Stimulated activated naive CD8-positive, alpha-beta T cell treated with anti-CD3 and anti-CD28 coated beads, Interleukin-15, Interleukin-2, amounts not matched to agents 100 ng/mL and 50 ng/mL, for 24 hours (primary cell): ENCODE measurements around the gene MRPL54.

Experiments used
- H3K27ac Mint-ChIP-seq: one replicate; pipeline ENCODE4 v1.8.0; 2021; ENCODE audit warnings: mild to moderate bottlenecking, mixed read lengths
- H3K27me3 Mint-ChIP-seq: one replicate; pipeline ENCODE4 v1.8.0; 2021; ENCODE audit warnings: mixed read lengths
- H3K36me3 Mint-ChIP-seq: one replicate; pipeline ENCODE4 v1.8.0; 2021; ENCODE audit warnings: low read depth, mixed read lengths
- H3K4me1 Mint-ChIP-seq: one replicate; pipeline ENCODE4 v1.8.0; 2021; ENCODE audit warnings: low read depth, mixed read lengths
- H3K4me3 Mint-ChIP-seq: one replicate; pipeline ENCODE4 v1.8.0; 2021; ENCODE audit warnings: mild to moderate bottlenecking, mixed read lengths
- H3K9me3 Mint-ChIP-seq: one replicate; pipeline ENCODE4 v1.8.0; 2021; ENCODE audit warnings: mixed read lengths

The MRPL54 gene

GRCh38 chr19:3762501-3763459 is at the start of gene MRPL54:
TSS of gene MRPL54 (plus strand) at chr19:3762682. CDS start at chr19:3762701, 19 bp downstream.
- peak within 1 kb of the TSS; percentile 96 for H3K4me3 Mint-ChIP-seq
- peaks cover 21% of the 10 kb centered on the region for H3K36me3 Mint-ChIP-seq
- peaks cover 3% of the 10 kb centered on the region for H3K27me3 Mint-ChIP-seq
- no peaks in the 10 kb centered on the region for H3K9me3 Mint-ChIP-seq
- H3K4me1 Mint-ChIP-seq = peaks cover 47% of the 10 kb centered on the region
- H3K27ac Mint-ChIP-seq = peak within 1 kb of the TSS; percentile 99

GRCh38 chr19:3716147-3716668 is 46.3 kb upstream of the MRPL54 start:
- Mint-ChIP-seq H3K4me3 (no peak overlapping the region), H3K9me3 (no peaks in the 10 kb centered on the region), H3K36me3 (no peaks in the 10 kb centered on the region), H3K27me3 (peaks cover 3% of the 10 kb centered on the region), H3K4me1 (peaks cover 5% of the 10 kb centered on the region), H3K27ac (no peak overlapping the region)

DNA sequence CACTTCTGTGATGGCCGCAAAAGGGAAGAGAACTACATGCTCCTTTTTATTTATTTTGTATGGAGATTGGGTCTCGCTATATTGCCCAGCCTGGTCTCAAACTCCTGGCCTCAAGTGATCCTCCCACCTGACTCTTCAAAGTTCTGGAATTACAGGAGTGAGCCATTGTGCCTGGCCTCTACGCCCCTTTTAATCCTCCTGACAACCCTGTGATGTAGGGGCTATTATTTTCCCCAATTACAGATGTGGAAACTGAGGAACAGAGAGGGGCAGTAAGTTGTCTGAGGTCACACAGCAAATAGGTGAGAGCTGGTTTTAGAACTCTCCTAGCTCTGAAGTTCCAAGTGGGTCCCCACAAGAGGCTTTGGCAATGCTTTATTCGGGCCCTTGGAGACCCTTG is 42.6 kb upstream of the MRPL54 start:
- Mint-ChIP-seq H3K27me3 (peaks cover 8% of the 10 kb centered on the region), H3K36me3 (no peaks in the 10 kb centered on the region), H3K4me1 (peaks cover 10% of the 10 kb centered on the region), H3K9me3 (no peaks in the 10 kb centered on the region), H3K27ac (no peak overlapping the region), H3K4me3 (no peak overlapping the region)

- Mint-ChIP-seq H3K4me1 (peaks cover 10% of the 10 kb centered on the region), H3K4me3 (no peak overlapping the region), H3K9me3 (no peaks in the 10 kb centered on the region), H3K27ac (no peak overlapping the region), H3K27me3 (peaks cover 8% of the 10 kb centered on the region), H3K36me3 (no peaks in the 10 kb centered on the region)
Observed at GRCh38 chr19:3720349-3720917, 42.0 kb upstream of the MRPL54 start.

GRCh38 chr19:3721131-3721886 is 41.2 kb upstream of the MRPL54 start:
- no peaks in the 10 kb centered on the region for H3K9me3 Mint-ChIP-seq
- H3K27ac Mint-ChIP-seq = no peak overlapping the region
- peaks cover 8% of the 10 kb centered on the region for H3K27me3 Mint-ChIP-seq

GRCh38 chr19:3721887-3722442 is 40.5 kb upstream of the MRPL54 start:
- Mint-ChIP-seq H3K36me3 (no peaks in the 10 kb centered on the region), H3K27ac (no peak overlapping the region), H3K4me1 (peaks cover 10% of the 10 kb centered on the region), H3K4me3 (peak overlapping the region; percentile 52), H3K9me3 (no peaks in the 10 kb centered on the region), H3K27me3 (peaks cover 8% of the 10 kb centered on the region)

More at GRCh38 chr19:3721131-3721886, 41.2 kb upstream of the MRPL54 start:
- Mint-ChIP-seq H3K4me3 (peak overlapping the region; percentile 45), H3K4me1 (peaks cover 10% of the 10 kb centered on the region), H3K36me3 (no peaks in the 10 kb centered on the region)

GRCh38 chr19:3722443-3723109 is 39.9 kb upstream of the MRPL54 start:
- H3K27ac Mint-ChIP-seq = no peak overlapping the region
- no peaks in the 10 kb centered on the region for H3K9me3 Mint-ChIP-seq
- H3K4me3 Mint-ChIP-seq = no peak overlapping the region
- peaks cover 10% of the 10 kb centered on the region for H3K4me1 Mint-ChIP-seq
- H3K27me3 Mint-ChIP-seq = peaks cover 8% of the 10 kb centered on the region
- H3K36me3 Mint-ChIP-seq = no peaks in the 10 kb centered on the region

- Mint-ChIP-seq H3K4me3 (no peak overlapping the region), H3K27ac (no peak overlapping the region), H3K4me1 (peaks cover 10% of the 10 kb centered on the region)
Observed at GRCh38 chr19:3723110-3723488, 39.4 kb upstream of the MRPL54 start.

DNA sequence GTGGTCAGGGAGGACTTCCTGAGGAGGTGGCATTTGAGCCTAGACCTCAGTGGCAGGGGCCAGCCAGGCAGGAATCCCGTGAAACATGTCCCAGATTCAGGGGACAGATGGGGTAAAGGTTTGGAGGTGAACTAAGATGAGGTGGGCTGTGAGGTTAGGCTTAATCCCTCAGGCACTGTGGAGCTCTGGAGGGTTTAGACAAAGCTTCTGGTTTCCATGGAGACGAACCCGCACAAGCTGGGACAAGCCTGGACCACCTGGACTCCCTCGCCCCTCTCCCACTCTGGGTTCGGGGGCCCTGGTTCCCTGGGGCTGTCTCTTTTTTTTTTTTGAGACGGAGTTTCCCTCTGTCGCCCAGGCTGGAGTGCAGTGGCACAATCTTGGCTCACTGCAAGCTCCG is 38.6 kb upstream of the MRPL54 start:
- no peak overlapping the region for H3K27ac Mint-ChIP-seq
- H3K27me3 Mint-ChIP-seq = peaks cover 8% of the 10 kb centered on the region
- H3K36me3 Mint-ChIP-seq = no peaks in the 10 kb centered on the region
- H3K9me3 Mint-ChIP-seq = no peaks in the 10 kb centered on the region
- peaks cover 10% of the 10 kb centered on the region for H3K4me1 Mint-ChIP-seq
- no peak overlapping the region for H3K4me3 Mint-ChIP-seq

More at GRCh38 chr19:3723110-3723488, 39.4 kb upstream of the MRPL54 start:
- Mint-ChIP-seq H3K36me3 (no peaks in the 10 kb centered on the region), H3K27me3 (peaks cover 8% of the 10 kb centered on the region), H3K9me3 (no peaks in the 10 kb centered on the region)

- Mint-ChIP-seq H3K27ac (no peak overlapping the region), H3K9me3 (no peaks in the 10 kb centered on the region), H3K36me3 (no peaks in the 10 kb centered on the region), H3K27me3 (peaks cover 4% of the 10 kb centered on the region), H3K4me1 (peaks cover 10% of the 10 kb centered on the region), H3K4me3 (no peak overlapping the region)
Observed at GRCh38 chr19:3725121-3725520, 37.4 kb upstream of the MRPL54 start.

GRCh38 chr19:3725640-3726310 is 36.7 kb upstream of the MRPL54 start:
- Mint-ChIP-seq H3K27ac (no peak overlapping the region), H3K9me3 (no peaks in the 10 kb centered on the region), H3K36me3 (no peaks in the 10 kb centered on the region), H3K27me3 (peaks cover 4% of the 10 kb centered on the region), H3K4me1 (peaks cover 10% of the 10 kb centered on the region), H3K4me3 (no peak overlapping the region)

- no peak overlapping the region for H3K4me3 Mint-ChIP-seq
- no peaks in the 10 kb centered on the region for H3K9me3 Mint-ChIP-seq
- H3K27me3 Mint-ChIP-seq = no peaks in the 10 kb centered on the region
- H3K27ac Mint-ChIP-seq = no peak overlapping the region
- H3K4me1 Mint-ChIP-seq = no peaks in the 10 kb centered on the region
- H3K36me3 Mint-ChIP-seq = no peaks in the 10 kb centered on the region
Observed at GRCh38 chr19:3730457-3730958, 32.0 kb upstream of the MRPL54 start.

DNA sequence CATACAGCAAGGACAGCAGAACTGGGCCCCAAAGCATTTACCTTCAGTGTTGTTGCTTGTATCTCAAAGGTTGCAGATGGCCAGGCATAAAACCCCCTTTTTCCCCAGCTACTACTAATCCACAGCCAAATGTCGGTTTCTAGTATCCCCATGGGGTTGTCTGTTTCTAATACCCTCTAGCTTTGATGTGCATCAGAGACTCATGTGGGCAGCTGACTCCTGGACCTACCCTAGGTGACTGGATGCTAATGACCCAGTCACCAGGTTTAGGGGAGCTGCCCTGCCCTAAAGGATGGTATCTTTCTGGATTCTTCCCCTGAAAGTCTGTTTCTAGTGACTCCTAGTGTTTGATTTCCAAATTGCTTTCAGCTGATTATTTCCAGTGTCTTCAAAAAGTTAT is 30.4 kb upstream of the MRPL54 start:
- Mint-ChIP-seq H3K36me3 (no peaks in the 10 kb centered on the region), H3K9me3 (no peaks in the 10 kb centered on the region), H3K27ac (no peak overlapping the region), H3K4me1 (no peaks in the 10 kb centered on the region), H3K27me3 (no peaks in the 10 kb centered on the region), H3K4me3 (no peak overlapping the region)
